Heart left ventricle (tissue), 16 donors: ENCODE data around the gene MRPL11. TPM values are rescaled to one million over a fixed set of nuclear protein-coding genes. Genes with fewer than 3 reads are reported as not detected.
A peak's percentile ranks its signal among the peaks of the same experiment; 100 is the strongest.
"Not testable (repeated sequence)": the region's sequence is repeated elsewhere in the genome, so short reads cannot be mapped to it uniquely, and the experiment has no call there.

Experiments used
- ATAC-seq, 4 donors: fragments of 200-7000 bp; cut with Tn5 transposase; one replicate each; pipeline ENCODE4 v1.9.1; 2020 to 2022; ENCODE audit warnings: moderate library complexity in 4 of 4, mild to moderate bottlenecking in 3 of 4, moderate number of reproducible peaks in 1 of 4
- DNase-seq, 5 donors: peaks; one replicate each; pipeline ENCODE4 v3.0.0-alpha.2; 2020
- H3K27ac ChIP-seq, 12 donors: fragments of 200-600 bp; sonication (generic) in 4 of 12; one replicate each; pipeline versions ENCODE4 v1.5.0 to v1.8.0; 2016 to 2022; ENCODE audit warnings: mild to moderate bottlenecking in 2 of 12
- H3K27me3 ChIP-seq, 9 donors: fragments of 200-600 bp; sonication (generic) in 2 of 9; one replicate each; pipeline versions ENCODE4 v1.5.1 to v1.8.0; 2016 to 2022; ENCODE audit warnings: mild to moderate bottlenecking in 3 of 9
- H3K36me3 ChIP-seq, 9 donors: fragments of 200-600 bp; sonication (generic) in 2 of 9; one replicate each; pipeline versions ENCODE4 v1.5.0 to v1.8.0; 2018 to 2022; ENCODE audit warnings: mild to moderate bottlenecking in 2 of 9
- H3K4me1 ChIP-seq, 12 donors: fragments of 200-600 bp; sonication (generic) in 4 of 12; one replicate each; pipeline versions ENCODE4 v1.5.0 to v1.8.0; 2016 to 2022; ENCODE audit warnings: mild to moderate bottlenecking in 3 of 12
- H3K4me3 ChIP-seq, 12 donors: fragments of 200-600 bp; sonication (generic) in 4 of 12; one replicate each; pipeline versions ENCODE4 v1.5.0 to v1.8.0; 2017 to 2022; ENCODE audit warnings: mild to moderate bottlenecking in 9 of 12, moderate library complexity in 4 of 12
- H3K9me3 ChIP-seq, 12 donors: fragments of 200-600 bp; sonication (generic) in 4 of 12; one replicate each; pipeline versions ENCODE4 v1.5.0 to v1.8.0; 2016 to 2022; ENCODE audit warnings: mild to moderate bottlenecking in 1 of 12
- CTCF ChIP-seq, 12 donors: fragments of 200-600 bp; sonication (generic) in 4 of 12; IDR thresholded peaks; one replicate each; pipeline versions ENCODE4 v1.5.0 to v1.8.0; 2018 to 2022; ENCODE audit warnings: antibody characterized with exemption in 12 of 12, mild to moderate bottlenecking in 5 of 12
- POLR2A ChIP-seq, 2 donors: fragments of 450-650 bp; IDR thresholded peaks; one replicate each; pipeline ENCODE4 v1.6.1; 2017; ENCODE audit warnings: antibody characterized with exemption in 2 of 2, mild to moderate bottlenecking in 2 of 2, moderate library complexity in 2 of 2
- WGBS, 4 donors: extraction: QIAGEN DNeasy Blood & Tissue Kit in 2 of 4; methylation state at CpG; one replicate each; pipeline versions ENCODE4 v1.1.5 to v1.1.7; 2013 to 2018; 5-methylcytosine and 5-hydroxymethylcytosine counted together
- intact Hi-C, 10 donors: fragments of 100-400 bp; cut with DNase I; formaldehyde crosslinking; loops; one replicate each; pipeline versions ENCODE4 v1.11.1 to v1.14.2; 2022
- polyA plus RNA-seq, 2 donors: library from polyadenylated mRNA; stranded (reverse); fragments of 200-250 nt; gene quantifications; one replicate each; pipeline ENCODE4 v1.2.3, GENCODE V29; 2013
- total RNA-seq, 9 donors: library from RNA; depleted of rRNA in 2 of 9; stranded (reverse); fragments of >200 nt in 2 of 9; fragmentation: NEBNext Ultra II Directional in 3 of 9; extraction: Animal tissue kit (Norgen Biotek cat#: 25700) in 3 of 9; gene quantifications; one replicate each; pipeline versions ENCODE4 v1.1.0 to v1.2.4, GENCODE V29; 2016 to 2023
- donor health status: ischemic (EF 13 %, LVEDD 7.1; RV severe dilation, severe dysfunction).
- donor health status: healthy with polysubstance abuse.
- donor health status: DM: no; HTN: yes; CAD: no.
- donor health status: DM: no; HTN: no; CAD: no.
- donor health status: ischemic (EF 25% LVEDD 6.9; RV normal size, moderate dysfunction).
- donor health status: ischemic (EF 25% LVEDD 5.7; RV mildly dilated, moderate dysfunction).
- donor health status: healthy.
- donor health status: DM: yes; HTN: yes; CAD: no.
- donor health status: ischemic (EF 35%, LVEDD 5.7; RV mildly dilated, moderate dysfunction).
- donor health status: nonischemic (EF 11% LVEDD 7.7; RV severe dilation, severe dysfunction).
- donor health status: DM: yes; HTN: yes; CAD: no.
- donor health status: PGD.
- donor health status: ischemic (EF 29% LVEDD 5.4; RV normal size, mild dysfunction).
- donor health status: nonischemic (EF 23%, LVEDD 6.1; RV moderate dilation, normal function).

MRPL11 gene
- total and polyA plus RNA-seq, 11 donors: 38.9 to 62.8 (median 47.4) TPM

DNA sequence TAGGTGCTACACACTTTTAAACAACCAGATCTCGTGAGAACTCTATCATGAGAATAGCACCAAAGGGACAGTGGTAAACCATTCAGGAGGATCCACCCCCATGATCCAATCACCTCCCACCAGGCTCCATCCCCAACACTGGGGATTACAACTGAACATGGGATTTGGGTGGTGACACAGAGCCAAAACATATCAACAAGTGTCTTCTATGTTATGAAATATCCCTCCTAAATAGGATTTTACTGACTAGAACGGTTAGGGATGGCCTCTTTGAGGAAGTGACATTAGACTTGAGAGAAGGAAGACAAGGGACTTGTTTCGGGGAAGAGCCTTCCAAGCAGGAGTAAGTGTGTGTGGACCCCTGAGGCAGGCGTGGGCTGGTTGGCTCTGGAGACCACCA, 11.9 kb upstream of the MRPL11 start:
- H3K36me3 ChIP-seq: no peaks in the 10 kb centered on the region
- WGBS, 4 donors: 60 to 67% (median 65%) methylated on average over 4 of the region's 4 CpGs
- ATAC-seq (no peak), DNase-seq (no peak)
- H3K27me3 ChIP-seq: no peaks in the 10 kb centered on the region
- intact Hi-C loops: no loop called here
- no peaks in the 10 kb centered on the region for H3K9me3 ChIP-seq
- H3K4me1 ChIP-seq: no peaks in the 10 kb centered on the region
- no peak overlapping the region for H3K27ac ChIP-seq
- TF ChIP-seq CTCF (IDR thresholded peaks at IDR 0.05) (no peak), POLR2A (IDR thresholded peaks at IDR 0.05) (no peak)
- no peak overlapping the region for H3K4me3 ChIP-seq

DNA sequence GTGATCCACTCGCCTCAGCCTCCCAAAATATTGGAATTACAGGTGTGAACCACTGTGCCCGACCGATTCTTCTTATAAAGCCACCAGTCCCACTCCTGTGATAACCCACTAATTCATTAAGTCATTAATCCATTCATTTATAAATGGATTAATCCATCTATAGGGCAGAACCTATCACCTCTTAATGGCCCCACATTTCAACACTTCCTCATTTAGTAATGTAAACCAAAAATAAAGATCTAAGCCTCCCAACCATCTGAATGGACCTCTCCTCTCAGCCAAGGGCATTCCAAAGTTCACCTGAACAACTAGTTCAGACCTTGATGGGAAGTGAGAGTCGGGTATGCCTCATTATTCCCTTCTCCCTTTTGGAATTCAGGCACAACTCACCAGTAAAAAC, 9.9 kb upstream of the MRPL11 start:
- Histone ChIP-seq H3K27me3 (no peaks in the 10 kb centered on the region), H3K4me3 (no peak overlapping the region), H3K36me3 (no peaks in the 10 kb centered on the region), H3K9me3 (peaks cover 0 to 6% (median 2%) of the 10 kb centered on the region in 12 donors), H3K4me1 (peaks cover 0 to 8% (median 0%) of the 10 kb centered on the region in 12 donors), H3K27ac (no peak overlapping the region)
- ATAC-seq (no peak), DNase-seq (no peak)
- TF ChIP-seq CTCF (IDR thresholded peaks at IDR 0.05) (no peak), POLR2A (IDR thresholded peaks at IDR 0.05) (no peak)
- intact Hi-C loops: no loop called here
- WGBS, 4 donors: 75 to 80% (median 78%) methylated on average over 4 of the region's 4 CpGs

DNA sequence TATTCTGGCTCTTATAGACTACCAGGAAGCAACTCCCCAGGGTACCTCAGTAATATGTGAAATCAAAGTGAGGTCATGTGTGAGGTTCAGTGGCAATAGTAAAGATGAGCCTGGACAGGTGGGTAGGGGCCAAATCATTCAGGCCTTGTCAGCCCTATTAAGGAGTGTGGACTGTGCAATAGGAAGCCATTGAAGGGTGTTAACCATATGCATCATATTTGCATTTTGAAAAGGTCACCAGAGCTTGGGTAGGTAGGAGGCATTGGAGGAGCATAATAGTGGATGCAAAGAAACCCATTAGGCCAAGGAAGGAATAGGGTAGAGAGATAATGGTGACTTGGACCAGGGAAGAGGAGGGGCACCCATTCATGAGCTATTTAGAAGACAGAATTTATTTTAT, 8.4 kb upstream of the MRPL11 start:
- no peaks in the 10 kb centered on the region for H3K36me3 ChIP-seq
- H3K4me3 ChIP-seq: no peak overlapping the region
- ATAC-seq: no peak
- TF ChIP-seq POLR2A (IDR thresholded peaks at IDR 0.05) (no peak), CTCF (IDR thresholded peaks at IDR 0.05) (no peak)
- intact Hi-C loops: no loop called here
- H3K27ac ChIP-seq: no peak overlapping the region
- H3K9me3 ChIP-seq: peaks cover 0 to 16% (median 7%) of the 10 kb centered on the region in 12 donors
- peaks cover 0 to 8% (median 0%) of the 10 kb centered on the region in 12 donors for H3K4me1 ChIP-seq
- no peaks in the 10 kb centered on the region for H3K27me3 ChIP-seq
- DNase-seq: no peak

- Histone ChIP-seq H3K27me3 (no peaks in the 10 kb centered on the region), H3K9me3 (peaks cover 0 to 16% (median 7%) of the 10 kb centered on the region in 12 donors), H3K4me3 (no peak overlapping the region), H3K27ac (peak overlapping the region in 1 of 12 donors; percentile 49), H3K4me1 (peaks cover 0 to 8% (median 0%) of the 10 kb centered on the region in 12 donors), H3K36me3 (no peaks in the 10 kb centered on the region)
- no peak for DNase-seq
- TF ChIP-seq CTCF (IDR thresholded peaks at IDR 0.05): no peak
- ATAC-seq: no peak
- WGBS, 4 donors: 81 to 87% (median 84%) methylated on average over 4 of the region's 4 CpGs
- intact Hi-C loops: no loop called here
Observed at GRCh38 chr11:66443602-66444001, 5.0 kb upstream of the MRPL11 start.

DNA sequence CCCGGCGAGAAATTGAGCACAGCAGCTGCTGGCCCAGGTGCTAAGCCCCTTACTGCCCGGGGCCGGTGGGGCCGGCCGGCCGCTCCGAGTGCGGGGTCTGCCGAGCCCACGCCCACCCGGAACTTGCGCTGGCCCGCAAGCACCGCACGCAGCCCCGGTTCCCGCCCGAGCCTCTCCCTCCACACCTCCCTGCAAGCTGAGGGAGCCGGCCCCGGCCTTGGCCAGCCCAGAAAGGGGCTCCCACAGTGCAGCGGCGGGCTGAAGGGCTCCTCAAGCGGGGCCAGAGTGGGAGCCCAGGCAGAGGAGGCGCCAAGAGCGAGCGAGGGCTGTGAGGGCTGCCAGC, 2.3 kb upstream of the MRPL11 start:
- Histone ChIP-seq H3K4me1 (peaks cover 0 to 16% (median 8%) of the 10 kb centered on the region in 12 donors), H3K36me3 (peaks cover 0 to 14% (median 11%) of the 10 kb centered on the region in 9 donors), H3K9me3 (peaks cover 0 to 16% (median 7%) of the 10 kb centered on the region in 12 donors)
- DNase-seq, H3K27ac ChIP-seq, H3K4me3 ChIP-seq, H3K27me3 ChIP-seq, intact Hi-C loops, ATAC-seq: not testable (repeated sequence)
- WGBS, 4 donors: 80 to 92% (median 90%) methylated on average over 7 to 27 of the region's 27 CpGs

DNA sequence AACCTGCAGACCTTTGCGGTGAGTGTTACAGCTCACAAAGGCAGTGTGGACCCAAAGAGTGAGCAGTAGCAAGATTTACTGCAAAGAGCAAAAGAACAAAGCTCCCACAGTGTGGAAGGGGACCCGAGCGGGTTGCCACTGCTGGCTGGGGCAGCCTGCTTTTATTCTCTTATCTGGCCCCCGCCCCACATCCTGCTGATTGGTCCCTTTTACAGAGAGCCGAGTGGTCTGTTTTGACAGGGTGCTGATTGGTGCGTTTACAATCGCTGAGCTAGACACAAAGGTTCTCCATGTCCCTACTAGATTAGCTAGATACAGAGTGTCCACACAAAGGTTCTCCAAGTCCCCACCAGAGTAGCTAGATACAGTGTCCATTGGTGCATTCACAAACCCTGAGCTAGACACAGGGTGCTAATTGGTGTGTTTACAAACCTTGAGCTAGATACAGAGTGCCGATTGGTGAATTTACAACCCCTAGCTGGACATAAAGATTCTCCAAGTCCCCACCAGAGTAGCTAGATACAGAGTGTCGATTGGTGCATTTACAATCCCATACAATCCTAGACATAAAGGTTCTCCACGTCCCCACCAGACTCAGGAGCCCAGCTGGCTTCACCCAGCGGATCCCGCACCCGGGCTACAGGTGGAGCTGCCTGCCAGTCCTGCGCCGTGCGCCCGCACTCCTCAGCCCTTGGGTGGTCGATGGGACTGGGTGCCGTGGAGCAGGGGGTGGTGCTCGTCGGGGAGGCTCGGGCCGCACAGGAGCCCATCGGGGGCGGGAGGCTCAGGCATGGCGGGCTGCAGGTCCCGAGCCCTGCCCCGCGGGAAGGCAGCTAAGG, 1.7 kb upstream of the MRPL11 start:
- H3K27ac ChIP-seq, intact Hi-C loops, H3K4me3 ChIP-seq, ATAC-seq, H3K27me3 ChIP-seq, DNase-seq: not testable (repeated sequence)
- peaks cover 0 to 20% (median 17%) of the 10 kb centered on the region in 9 donors for H3K36me3 ChIP-seq
- 85 to 90% (median 89%) methylated on average over 27 to 29 of the region's 29 CpGs for WGBS, 4 donors
- peaks cover 0 to 16% (median 7%) of the 10 kb centered on the region in 12 donors for H3K9me3 ChIP-seq
- peaks cover 0 to 16% (median 8%) of the 10 kb centered on the region in 12 donors for H3K4me1 ChIP-seq
